Stimulated activated CD4-positive, alpha-beta T cell treated with anti-CD3 and anti-CD28 coated beads, Interleukin-12 subunit alpha, Interleukin-12 subunit beta, amount 100 ng/mL, for 24 hours (primary cell): ENCODE results near the gene KRTAP9-7.

Experiments used
- DNase-seq, 2 experiments: peaks; one replicate each; pipeline ENCODE4 v3.0.0-alpha.2; 2020; ENCODE audit warnings: low read depth in 2 of 2

KRTAP9-7 gene

GRCh38 chr17:41322094-41322902, 46.8 kb downstream of the KRTAP9-7 start:
- DNase-seq = no peak

GRCh38 chr17:41322903-41323895, 47.7 kb downstream of the KRTAP9-7 start:
- DNase-seq = no peak

GRCh38 chr17:41324180-41325075, 48.9 kb downstream of the KRTAP9-7 start:
- DNase-seq = no peak

- DNase-seq = no peak
These were observed 49.6 kb downstream of the KRTAP9-7 start for GRCh38 chr17:41325126-41325525.

- DNase-seq = no peak
These were observed 50.1 kb downstream of the KRTAP9-7 start for GRCh38 chr17:41325611-41326010.
